Activated CD8-positive, alpha-beta memory T cell treated with anti-CD3 and anti-CD28 coated beads for 36 hours (primary cell): ENCODE data around the gene CNTN6. TPM values are rescaled to one million over a fixed set of nuclear protein-coding genes. Genes with fewer than 3 reads are reported as not detected.

ENCODE experiments used
- CTCF ChIA-PET: fragments of 350-600 bp; sonication (Branson Sonifier 250); formaldehyde crosslinking; loops from one replicate; lab custom pipeline; 2021; ENCODE audit warnings: antibody characterized with exemption; lab: Charles Lee
- POLR2A ChIA-PET: fragments of 350-600 bp; sonication (Branson Sonifier 250); formaldehyde crosslinking; loops from one replicate; lab custom pipeline; 2021; ENCODE audit warnings: antibody characterized with exemption; lab: Charles Lee
- total RNA-seq, 2 experiments: library from RNA; stranded (reverse); gene quantifications; one replicate each; pipeline ENCODE4 v1.2.3, GENCODE V29; 2021

CNTN6 gene
- total RNA-seq, 2 experiments from 2014 or later = not detected

GRCh38 chr3:1164101-1164500 lies 71.3 kb downstream of the CNTN6 start:
- POLR2A ChIA-PET = no interaction called here
- CTCF ChIA-PET = no interaction called here

GRCh38 chr3:1171320-1171719 lies 78.5 kb downstream of the CNTN6 start:
- CTCF ChIA-PET = no interaction called here
- POLR2A ChIA-PET = no interaction called here

- CTCF ChIA-PET = no interaction called here
- POLR2A ChIA-PET = no interaction called here
These were observed 79.8 kb downstream of the CNTN6 start for GRCh38 chr3:1172644-1173043.

- CTCF ChIA-PET = no interaction called here
- POLR2A ChIA-PET = no interaction called here
These were observed 86.3 kb downstream of the CNTN6 start for GRCh38 chr3:1179146-1179545.

- ChIA-PET CTCF (no interaction called here), POLR2A (no interaction called here)
These were observed 90.7 kb downstream of the CNTN6 start for GRCh38 chr3:1183320-1184048.

GRCh38 chr3:1190569-1190968 lies 97.7 kb downstream of the CNTN6 start:
- CTCF ChIA-PET = no interaction called here
- POLR2A ChIA-PET = no interaction called here

- CTCF ChIA-PET = no interaction called here
These were observed 98.2 kb downstream of the CNTN6 start for GRCh38 chr3:1191026-1191425.

GRCh38 chr3:1195947-1196346 lies 103.1 kb downstream of the CNTN6 start:
- ChIA-PET POLR2A (no interaction called here), CTCF (no interaction called here)

More at GRCh38 chr3:1191026-1191425, 98.2 kb downstream of the CNTN6 start:
- POLR2A ChIA-PET = no interaction called here

GRCh38 chr3:1197051-1197450 lies 104.2 kb downstream of the CNTN6 start:
- POLR2A ChIA-PET = no interaction called here
- CTCF ChIA-PET = no interaction called here

GRCh38 chr3:1200371-1200770 lies 107.5 kb downstream of the CNTN6 start:
- CTCF ChIA-PET = no interaction called here
- POLR2A ChIA-PET = no interaction called here

- ChIA-PET POLR2A (no interaction called here), CTCF (no interaction called here)
These were observed 115.1 kb downstream of the CNTN6 start for GRCh38 chr3:1207904-1208303.

- CTCF ChIA-PET = no interaction called here
- POLR2A ChIA-PET = no interaction called here
These were observed 122.1 kb downstream of the CNTN6 start for GRCh38 chr3:1214933-1215332.

GRCh38 chr3:1216856-1217255 lies 124.0 kb downstream of the CNTN6 start:
- CTCF ChIA-PET = no interaction called here
- POLR2A ChIA-PET = no interaction called here

- ChIA-PET CTCF (no interaction called here), POLR2A (no interaction called here)
These were observed 134.3 kb downstream of the CNTN6 start for GRCh38 chr3:1227111-1227510.

- CTCF ChIA-PET = no interaction called here
These were observed 135.5 kb downstream of the CNTN6 start for GRCh38 chr3:1228289-1228688.

GRCh38 chr3:1230920-1231319 lies 138.1 kb downstream of the CNTN6 start:
- ChIA-PET POLR2A (no interaction called here), CTCF (no interaction called here)

More at GRCh38 chr3:1228289-1228688, 135.5 kb downstream of the CNTN6 start:
- POLR2A ChIA-PET = no interaction called here

GRCh38 chr3:1232276-1232675 lies 139.5 kb downstream of the CNTN6 start:
- CTCF ChIA-PET = no interaction called here
- POLR2A ChIA-PET = no interaction called here

- ChIA-PET POLR2A (no interaction called here), CTCF (no interaction called here)
These were observed 142.8 kb downstream of the CNTN6 start for GRCh38 chr3:1235526-1236120.

- ChIA-PET CTCF (no interaction called here), POLR2A (no interaction called here)
These were observed 158.6 kb downstream of the CNTN6 start for GRCh38 chr3:1251282-1252060.

GRCh38 chr3:1252061-1252430 lies 159.2 kb downstream of the CNTN6 start:
- POLR2A ChIA-PET = no interaction called here
- CTCF ChIA-PET = no interaction called here

GRCh38 chr3:1262246-1262645 lies 169.4 kb downstream of the CNTN6 start:
- POLR2A ChIA-PET = no interaction called here
- CTCF ChIA-PET = no interaction called here
